Amygdala (tissue), 56 donors: Measurements from ENCODE around the gene SPDYE8.
"Not testable (repeated sequence)": the region's sequence is repeated elsewhere in the genome, so short reads cannot be mapped to it uniquely, and the experiment has no call there.

Experiments used
- DNase-seq, 56 donors: peaks; one replicate each; lab custom pipeline; 2025; lab: John Stamatoyannopoulos, UW

Gene SPDYE8

GRCh38 chr7:73029666-73030065, at the start of gene SPDYE8:
Gene SPDYE8 (minus strand): TSS chr7:73029766. CDS start chr7:73027966, 1,800 bp downstream.
- DNase-seq, result not testable (repeated sequence)

- not testable (repeated sequence) for DNase-seq
Observed at GRCh38 chr7:73057811-73058210, 28.2 kb upstream of the SPDYE8 start, which contains the start of gene SPDYE11. Gene SPDYE11 (minus strand): TSS chr7:73057911. CDS start chr7:73056111, 1,800 bp downstream.

- not testable (repeated sequence) for DNase-seq
Observed at GRCh38 chr7:73006491-73006890, 23.1 kb downstream of the SPDYE8 start.

- DNase-seq, result not testable (repeated sequence)
Observed at GRCh38 chr7:73005693-73006447, 23.7 kb downstream of the SPDYE8 start.

- DNase-seq, result not testable (repeated sequence)
Observed at GRCh38 chr7:73005356-73005692, 24.2 kb downstream of the SPDYE8 start.

GRCh38 chr7:72997887-72998468, 31.6 kb downstream of the SPDYE8 start:
- DNase-seq, result not testable (repeated sequence)

- not testable (repeated sequence) for DNase-seq
Observed at GRCh38 chr7:72997447-72997846, 32.1 kb downstream of the SPDYE8 start.

- not testable (repeated sequence) for DNase-seq
Observed at GRCh38 chr7:72995484-72995883, 34.1 kb downstream of the SPDYE8 start.

- DNase-seq, result not testable (repeated sequence)
Observed at GRCh38 chr7:72990146-72990913, 39.2 kb downstream of the SPDYE8 start.

GRCh38 chr7:72982084-72982483, 47.5 kb downstream of the SPDYE8 start:
- DNase-seq, result not testable (repeated sequence)

- DNase-seq, result not testable (repeated sequence)
Observed at GRCh38 chr7:72980382-72980781, 49.2 kb downstream of the SPDYE8 start.

- not testable (repeated sequence) for DNase-seq
Observed at GRCh38 chr7:72976434-72976833, 53.1 kb downstream of the SPDYE8 start.

GRCh38 chr7:72975656-72976286, 53.8 kb downstream of the SPDYE8 start:
- DNase-seq, result not testable (repeated sequence)

GRCh38 chr7:72974781-72975180, 54.8 kb downstream of the SPDYE8 start:
- not testable (repeated sequence) for DNase-seq

GRCh38 chr7:72971505-72971904, 58.1 kb downstream of the SPDYE8 start:
- not testable (repeated sequence) for DNase-seq
